Muscle of leg (tissue), 11 donors: ENCODE measurements around the gene CUL2. TPM values are rescaled to one million over a fixed set of nuclear protein-coding genes. Genes with fewer than 3 reads are reported as not detected.
A peak's percentile ranks its signal among the peaks of the same experiment; 100 is the strongest.
"Not testable (repeated sequence)": the region's sequence is repeated elsewhere in the genome, so short reads cannot be mapped to it uniquely, and the experiment has no call there.

ENCODE experiments used
- DNase-seq: peaks from one replicate; pipeline ENCODE4 v3.0.0; 2013
- H3K27ac ChIP-seq: one replicate; pipeline ENCODE4 v1.5.1; 2013; ENCODE audit warnings: mild to moderate bottlenecking, low read length, control low read depth
- H3K27me3 ChIP-seq: one replicate; pipeline ENCODE4 v1.6.1; 2013; ENCODE audit warnings: low read length; ENCODE audit not compliant: control insufficient read depth, insufficient read depth
- H3K36me3 ChIP-seq: one replicate; pipeline ENCODE4 v1.6.1; 2013; ENCODE audit warnings: low read length; ENCODE audit not compliant: control insufficient read depth, insufficient read depth
- H3K4me1 ChIP-seq: one replicate; pipeline ENCODE4 v1.6.1; 2013; ENCODE audit warnings: low read length; ENCODE audit not compliant: control insufficient read depth, insufficient read depth
- H3K4me3 ChIP-seq: one replicate; pipeline ENCODE4 v1.5.1; 2013; ENCODE audit warnings: low read length, control low read depth
- H3K9me3 ChIP-seq: replicated peaks from 2 replicates; pipeline ENCODE4 v1.6.1; 2013; ENCODE audit warnings: low read depth, low read length; ENCODE audit not compliant: control insufficient read depth
- WGBS: methylation state at CpG from one replicate; pipeline ENCODE4 v1.1.5; 2013; ENCODE audit warnings: missing lambda C conversion rate; ENCODE audit not compliant: insufficient coverage; 5-methylcytosine and 5-hydroxymethylcytosine counted together
- polyA plus RNA-seq, 8 donors: library from polyadenylated mRNA; unstranded; fragments of 120-200 nt; gene quantifications; one replicate each; pipeline versions ENCODE4 v1.2.1 to v1.2.3, GENCODE V29; 2013; ENCODE audit warnings: inconsistent platforms in 1 of 8, low replicate concordance in 1 of 8; ENCODE audit not compliant: insufficient read length in 8 of 8, insufficient read depth in 1 of 8
- total RNA-seq: library from RNA; stranded (reverse); fragments of 120-200 nt; gene quantifications from one replicate; pipeline ENCODE4 v1.2.4, GENCODE V29; 2013

The CUL2 gene
- total and polyA plus RNA-seq, 9 donors, result 27.1 to 39.1 (median 35.7) TPM

DNA sequence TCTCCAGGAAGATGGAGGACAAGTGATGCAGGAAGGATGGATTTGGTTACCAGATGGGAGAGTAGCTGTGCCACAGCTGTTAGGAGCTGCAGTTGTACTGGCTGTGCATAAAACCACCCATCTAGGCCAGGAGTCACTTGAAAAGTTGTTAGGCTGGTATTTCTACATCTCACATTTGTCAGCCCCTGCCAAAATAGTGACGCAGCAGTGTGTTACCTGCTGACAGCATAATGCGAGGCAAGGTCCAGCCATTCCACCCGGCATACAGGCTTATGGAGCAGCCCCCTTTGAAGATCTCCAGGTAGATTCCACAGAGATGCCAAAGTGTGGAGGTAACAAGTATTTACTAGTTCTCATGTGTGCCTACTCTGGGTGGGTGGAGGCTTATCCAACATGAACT, 116.4 kb downstream of the CUL2 start:
- no CpG with 5 or more reads among the region's 3 CpGs for WGBS
- DNase-seq, H3K27me3 ChIP-seq: not testable (repeated sequence)

DNA sequence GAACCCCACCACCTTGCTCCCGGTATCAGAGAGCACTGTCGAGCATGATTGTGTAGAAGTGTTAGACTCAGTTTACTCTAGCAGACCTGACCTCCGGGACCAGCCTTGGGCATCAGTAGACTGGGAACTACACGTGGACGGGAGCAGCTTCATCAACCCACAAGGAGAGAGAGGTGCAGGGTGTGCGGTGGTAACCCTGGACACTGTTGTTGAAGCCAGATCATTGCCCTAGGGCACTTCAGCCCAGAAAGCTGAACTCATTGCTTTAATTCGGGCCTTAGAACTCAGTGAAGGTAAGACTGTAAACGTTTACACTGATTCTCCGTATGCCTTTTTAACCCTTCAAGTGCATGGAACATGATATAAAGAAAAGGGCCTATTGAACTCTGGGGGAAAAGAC, 117.0 kb downstream of the CUL2 start:
- not testable (repeated sequence) for H3K27ac ChIP-seq, H3K27me3 ChIP-seq, H3K9me3 ChIP-seq, DNase-seq, H3K36me3 ChIP-seq, H3K4me3 ChIP-seq, H3K4me1 ChIP-seq
- WGBS, result 74% methylated on average over 3 of the region's 9 CpGs

More for the DNA sequence above, 116.4 kb downstream of the CUL2 start:
- H3K4me3 ChIP-seq, H3K4me1 ChIP-seq, H3K36me3 ChIP-seq, H3K9me3 ChIP-seq, H3K27ac ChIP-seq: not testable (repeated sequence)

DNA sequence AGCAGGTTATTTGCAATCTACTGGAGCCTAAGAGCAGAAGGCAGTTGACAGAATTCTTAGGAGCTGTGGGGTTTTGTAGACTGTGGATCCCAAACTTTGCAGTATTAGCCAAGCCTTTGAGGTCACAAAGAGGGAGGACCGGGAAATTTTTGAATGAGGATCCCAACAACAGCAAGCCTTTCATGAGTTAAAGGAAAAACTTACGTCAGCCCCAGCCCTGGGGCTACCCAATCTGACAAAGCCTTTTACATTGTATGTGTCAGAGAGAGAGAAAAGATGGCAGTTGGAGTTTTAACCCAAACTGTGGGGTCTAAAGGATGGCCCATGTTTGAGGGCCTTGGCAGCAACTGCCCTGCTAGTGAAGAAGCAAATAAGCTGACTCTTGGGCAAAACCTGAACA, 117.5 kb downstream of the CUL2 start:
- not testable (repeated sequence) for H3K4me3 ChIP-seq
- whole genome bisulfite sequencing, result no CpG with 5 or more reads among the region's 2 CpGs

DNA sequence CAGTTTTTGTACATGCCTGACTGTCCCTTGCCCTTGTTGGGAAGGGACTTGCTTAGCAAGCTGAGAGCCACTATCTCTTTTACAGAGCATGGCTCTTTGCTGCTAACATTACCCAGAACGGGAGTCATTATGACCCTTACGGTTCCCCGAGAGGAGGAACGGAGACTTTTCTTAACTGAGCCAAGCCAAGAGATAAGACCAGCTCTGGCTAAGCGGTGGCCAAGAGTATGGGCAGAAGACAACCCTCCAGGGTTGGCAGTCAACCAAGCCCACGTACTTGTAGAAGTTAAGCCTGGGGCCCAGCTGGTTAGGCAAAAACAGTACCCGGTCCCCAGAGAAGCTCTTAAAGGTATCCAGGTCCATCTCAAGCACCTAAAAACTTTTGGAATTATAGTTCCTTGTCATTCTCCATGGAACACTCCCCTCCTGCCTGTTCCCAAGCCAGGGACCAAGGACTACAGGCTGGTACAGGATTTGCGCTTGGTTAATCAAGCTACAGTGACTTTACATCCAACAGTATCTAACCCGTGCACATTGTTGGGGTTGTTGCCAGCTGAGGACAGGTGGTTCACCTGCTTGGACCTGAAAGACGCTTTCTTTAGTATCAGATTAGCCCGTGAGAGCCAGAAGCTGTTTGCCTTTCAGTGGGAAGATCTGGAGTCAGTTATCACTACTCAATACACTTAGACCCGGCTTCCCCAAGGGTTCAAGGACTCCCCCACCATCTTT, 118.4 kb downstream of the CUL2 start:
- H3K4me1 ChIP-seq, H3K4me3 ChIP-seq, H3K36me3 ChIP-seq, H3K9me3 ChIP-seq, H3K27ac ChIP-seq, DNase-seq, H3K27me3 ChIP-seq: not testable (repeated sequence)
- WGBS, result 68% methylated on average over 5 of the region's 12 CpGs

More for the DNA sequence above, 117.5 kb downstream of the CUL2 start:
- DNase-seq, H3K9me3 ChIP-seq, H3K36me3 ChIP-seq, H3K27ac ChIP-seq, H3K27me3 ChIP-seq, H3K4me1 ChIP-seq: not testable (repeated sequence)

DNA sequence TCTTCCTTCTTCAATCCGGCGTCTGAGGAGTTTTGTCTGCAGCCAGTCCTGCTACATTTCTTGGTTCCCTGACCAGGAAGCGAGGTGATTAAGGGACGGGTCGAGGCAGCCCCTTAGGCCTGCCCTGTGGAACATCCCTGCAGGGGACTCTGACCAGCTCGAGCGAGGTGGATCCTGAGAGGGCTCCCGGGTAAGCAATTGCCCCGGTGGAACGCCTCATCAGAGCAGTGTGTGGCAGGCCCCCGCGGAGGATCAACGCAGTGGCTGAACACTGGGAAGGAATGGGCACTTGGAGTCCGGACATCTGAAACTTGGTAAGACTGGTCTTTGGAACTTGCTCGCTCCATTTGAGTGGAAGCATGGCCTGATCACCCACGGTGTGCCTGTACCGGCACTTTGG, 121.0 kb downstream of the CUL2 start:
- Histone ChIP-seq H3K4me3 (no peak overlapping the region), H3K36me3 (no peaks in the 10 kb centered on the region), H3K9me3 (no peaks in the 10 kb centered on the region), H3K27me3 (peaks cover 2% of the 10 kb centered on the region), H3K27ac (no peak overlapping the region), H3K4me1 (peaks cover 5% of the 10 kb centered on the region)
- DNase-seq, result no peak
- WGBS, result 90% methylated on average over 16 of the region's 17 CpGs

DNA sequence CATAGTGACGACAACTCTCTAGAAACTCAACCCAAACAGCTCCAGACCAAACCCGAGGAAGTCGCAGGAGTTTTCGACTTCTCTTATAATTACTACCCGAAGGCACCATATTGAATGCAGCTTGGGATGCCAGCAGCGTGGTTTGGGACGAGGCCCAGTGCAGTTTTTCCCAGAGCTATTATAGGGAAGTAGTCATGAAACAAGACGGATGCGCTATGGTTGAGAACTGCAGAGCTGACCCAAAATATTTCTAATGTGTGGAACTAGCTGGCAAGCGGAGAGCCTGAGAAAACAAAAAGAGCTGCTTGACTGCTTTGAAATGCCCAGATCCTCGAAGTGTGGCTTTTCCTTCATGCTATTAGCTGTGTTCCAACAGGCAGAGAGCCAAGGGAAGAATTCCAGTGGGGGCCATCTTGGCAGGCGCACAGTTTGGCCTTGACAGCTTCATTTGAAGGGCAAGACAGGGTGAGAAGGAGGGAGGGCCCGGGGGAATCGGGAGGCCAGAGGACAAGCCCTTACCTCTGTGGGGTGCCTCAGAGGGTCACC, 122.7 kb downstream of the CUL2 start:
- Histone ChIP-seq H3K36me3 (no peaks in the 10 kb centered on the region), H3K27ac (no peak overlapping the region), H3K4me3 (no peak overlapping the region), H3K27me3 (peaks cover 4% of the 10 kb centered on the region), H3K4me1 (peaks cover 5% of the 10 kb centered on the region), H3K9me3 (no peaks in the 10 kb centered on the region)
- peak; percentile 55 for DNase-seq
- 42% methylated on average over 6 of the region's 14 CpGs for WGBS

DNA sequence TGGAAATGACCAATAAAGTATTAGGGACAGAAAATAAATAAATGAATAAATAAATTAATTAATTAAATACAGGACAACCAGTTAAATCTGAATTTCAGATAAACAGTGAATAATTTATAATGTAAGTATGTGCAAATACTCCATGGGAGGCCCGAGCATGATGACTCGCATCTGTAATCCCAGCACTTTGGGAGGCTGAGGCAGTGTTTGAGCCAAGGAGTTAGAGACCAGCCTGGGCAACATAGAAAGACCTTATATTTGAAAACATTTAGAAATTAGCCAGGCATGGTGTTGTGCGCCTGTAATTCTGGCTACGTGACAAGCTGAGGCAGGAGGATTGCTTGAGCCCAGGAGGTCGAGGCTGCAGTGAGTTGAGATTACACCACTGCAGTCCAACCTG, 123.7 kb downstream of the CUL2 start:
- no peak overlapping the region for H3K27ac ChIP-seq
- H3K4me3 ChIP-seq, result no peak overlapping the region
- no peaks in the 10 kb centered on the region for H3K9me3 ChIP-seq
- peaks cover 5% of the 10 kb centered on the region for H3K4me1 ChIP-seq
- DNase-seq, result no peak
- 93% methylated on average over 5 of the region's 5 CpGs for WGBS
- H3K27me3 ChIP-seq, result peaks cover 4% of the 10 kb centered on the region
- no peaks in the 10 kb centered on the region for H3K36me3 ChIP-seq

DNA sequence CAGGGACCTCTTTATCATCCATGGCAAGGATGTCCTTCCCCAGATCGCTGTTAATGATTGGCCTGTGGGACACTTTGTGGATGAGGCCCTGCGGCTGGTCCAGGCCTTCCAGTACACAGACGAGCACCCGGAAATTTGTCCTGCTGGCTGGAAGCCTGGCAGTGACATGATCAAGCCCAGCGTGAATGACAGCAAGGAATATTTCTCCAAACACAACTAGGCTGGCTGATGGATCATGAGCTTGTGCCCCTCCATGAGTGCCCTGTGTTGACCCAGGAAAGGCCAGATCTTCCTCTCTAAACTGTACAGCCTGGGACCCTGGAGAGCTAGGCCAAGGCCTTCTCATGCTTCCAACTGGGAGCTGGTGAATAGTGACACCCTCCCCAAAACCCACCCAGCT, 124.1 kb downstream of the CUL2 start:
- Histone ChIP-seq H3K9me3 (no peaks in the 10 kb centered on the region), H3K27me3 (peaks cover 4% of the 10 kb centered on the region)
- 82% methylated on average over 5 of the region's 5 CpGs for WGBS

DNA sequence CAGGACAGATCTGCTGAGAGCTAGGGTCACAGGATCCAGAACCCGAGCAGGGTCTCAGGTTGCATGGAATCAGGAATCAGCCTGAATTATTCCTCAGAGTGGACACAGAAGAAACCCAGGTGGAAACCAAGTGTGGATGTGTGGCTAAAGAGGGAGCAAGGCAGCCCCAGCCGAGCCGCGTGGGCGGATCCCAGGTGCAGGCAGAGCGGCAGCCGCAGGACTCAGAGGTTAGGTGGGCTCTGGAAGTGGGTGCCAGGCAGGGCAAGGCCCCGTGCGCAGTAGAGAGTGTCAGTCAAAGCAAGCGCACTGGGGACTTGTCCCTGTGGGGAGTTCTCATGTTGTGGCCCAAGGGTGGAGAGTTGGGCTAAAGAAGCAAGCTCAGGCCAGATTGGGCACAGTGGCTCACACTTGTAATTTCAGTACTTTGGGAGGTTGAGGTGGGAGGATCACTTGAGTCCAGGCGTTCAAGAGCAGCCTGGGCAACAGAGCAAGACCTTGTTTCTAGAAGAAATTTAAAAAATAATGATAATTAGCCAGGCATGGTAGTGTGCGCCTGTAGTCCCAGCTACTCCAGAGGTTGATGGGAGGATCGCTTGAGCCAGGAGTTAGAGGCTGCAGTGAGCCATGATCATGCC, 125.9 kb downstream of the CUL2 start:
- H3K4me1 ChIP-seq, result peaks cover 7% of the 10 kb centered on the region
- WGBS, result 90% methylated on average over 10 of the region's 13 CpGs

More for the DNA sequence above, 124.1 kb downstream of the CUL2 start:
- Histone ChIP-seq H3K27ac (no peak overlapping the region), H3K36me3 (no peaks in the 10 kb centered on the region), H3K4me3 (no peak overlapping the region), H3K4me1 (peaks cover 5% of the 10 kb centered on the region)
- no peak for DNase-seq

DNA sequence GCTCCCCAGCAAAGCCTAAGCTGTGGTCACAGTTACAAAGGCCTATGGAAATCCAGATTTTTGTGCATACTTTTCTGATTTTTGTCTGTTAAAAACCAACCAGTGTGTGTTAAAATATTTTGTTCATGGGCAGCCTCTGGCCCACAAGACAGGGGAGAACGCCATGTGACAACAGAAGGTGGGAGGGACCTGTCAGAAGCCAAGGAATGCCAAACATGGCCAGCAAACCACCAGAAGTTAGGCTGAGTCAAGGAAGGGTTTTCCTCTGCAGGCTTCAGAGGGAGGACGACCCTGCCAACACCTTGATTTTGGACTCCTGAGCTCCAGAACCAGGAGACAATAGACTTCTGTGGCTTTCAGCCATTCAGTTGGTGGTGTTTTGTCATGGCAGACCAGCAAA, 127.3 kb downstream of the CUL2 start:
- no peak overlapping the region for H3K27ac ChIP-seq
- H3K36me3 ChIP-seq, result no peaks in the 10 kb centered on the region
- 78% methylated on average over 1 of the region's 2 CpGs for WGBS
- DNase-seq, result no peak
- no peak overlapping the region for H3K4me3 ChIP-seq
- H3K27me3 ChIP-seq, result peaks cover 4% of the 10 kb centered on the region
- H3K4me1 ChIP-seq, result peaks cover 7% of the 10 kb centered on the region
- no peaks in the 10 kb centered on the region for H3K9me3 ChIP-seq

More for the DNA sequence above, 125.9 kb downstream of the CUL2 start:
- no peak overlapping the region for H3K27ac ChIP-seq
- peaks cover 4% of the 10 kb centered on the region for H3K27me3 ChIP-seq
- no peaks in the 10 kb centered on the region for H3K36me3 ChIP-seq
- H3K4me3 ChIP-seq, result no peak overlapping the region
- no peak for DNase-seq
- no peaks in the 10 kb centered on the region for H3K9me3 ChIP-seq
